B cell (primary cell): ENCODE results near the gene REN. TPM values are rescaled to one million over a fixed set of nuclear protein-coding genes. Genes with fewer than 3 reads are reported as not detected.

ENCODE experiments used
- ATAC-seq: fragments of 200-7000 bp; cut with Tn5 transposase; one replicate; pipeline ENCODE4 v1.10.0; 2021; ENCODE audit warnings: low read depth, mild to moderate bottlenecking, moderate number of reproducible peaks, moderate library complexity
- CTCF ChIA-PET: fragments of 350-600 bp; sonication (Branson Sonifier 250); formaldehyde crosslinking; loops from one replicate; lab custom pipeline; 2021; ENCODE audit warnings: antibody characterized with exemption, inconsistent platforms; lab: Charles Lee
- POLR2A ChIA-PET: fragments of 350-600 bp; sonication (Branson Sonifier 250); formaldehyde crosslinking; loops from one replicate; lab custom pipeline; 2021; ENCODE audit warnings: antibody characterized with exemption; lab: Charles Lee
- DNase-seq: peaks from one replicate; pipeline ENCODE4 v3.0.0; 2013
- H2AFZ ChIP-seq: 2 replicates; pipeline ENCODE4 v1.6.1; 2012; ENCODE audit warnings: mild to moderate bottlenecking, low read depth, low read length; ENCODE audit not compliant: insufficient read depth, poor library complexity, severe bottlenecking
- H3K27ac ChIP-seq, 2 donors: 1 replicate in 1 of 2; 2 replicates in 1 of 2; pipeline ENCODE4 v1.5.1; 2012 to 2013; ENCODE audit warnings: low read length in 2 of 2, mild to moderate bottlenecking in 2 of 2, moderate library complexity in 1 of 2
- H3K27me3 ChIP-seq, 4 experiments: fragments of 200-600 bp in 1 of 4; sonication (generic) in 1 of 4; replicated peaks in 1 of 4; 1 replicate in 2 of 4; 2 replicates in 2 of 4; pipeline versions ENCODE4 v1.6.1 to v1.7.0; 2013 to 2016; ENCODE audit warnings: low read length in 3 of 4, mild to moderate bottlenecking in 2 of 4, mixed read lengths in 1 of 4, moderate library complexity in 1 of 4; ENCODE audit not compliant: insufficient read depth in 4 of 4, control insufficient read depth in 3 of 4; ENCODE audit errors: control extremely low read depth in 1 of 4
- H3K36me3 ChIP-seq, 2 experiments: replicated peaks in 1 of 2; 1 replicate in 1 of 2; 2 replicates in 1 of 2; pipeline versions ENCODE4 v1.6.1 to v1.7.1; 2013; ENCODE audit warnings: low read length in 1 of 2; ENCODE audit not compliant: insufficient read depth in 2 of 2, control insufficient read depth in 1 of 2; ENCODE audit errors: control extremely low read depth in 1 of 2, extremely low read depth in 1 of 2
- H3K4me1 ChIP-seq, 2 donors: fragments of 200-600 bp in 1 of 2; sonication (generic) in 1 of 2; 1 replicate in 1 of 2; 2 replicates in 1 of 2; pipeline versions ENCODE4 v1.5.1 to v1.6.1; 2013 to 2017; ENCODE audit warnings: low read length in 2 of 2; ENCODE audit not compliant: control insufficient read depth in 2 of 2, insufficient read depth in 2 of 2
- H3K4me2 ChIP-seq: replicated peaks from 2 replicates; pipeline ENCODE3; 2012; ENCODE audit warnings: mild to moderate bottlenecking, low read depth, low read length; ENCODE audit not compliant: poor library complexity, severe bottlenecking
- H3K4me3 ChIP-seq, 5 experiments: fragments of 200-600 bp in 1 of 5; sonication (generic) in 1 of 5; 1 replicate in 3 of 5; 2 replicates in 2 of 5; pipeline versions ENCODE4 v1.5.1 to v1.7.0; 2011 to 2016; ENCODE audit warnings: low read length in 4 of 5, mild to moderate bottlenecking in 4 of 5, low read depth in 2 of 5, control low read depth in 1 of 5, moderate library complexity in 1 of 5; ENCODE audit not compliant: insufficient read depth in 1 of 5; ENCODE audit errors: control extremely low read depth in 1 of 5, extremely low read depth in 1 of 5
- H3K79me2 ChIP-seq: fragments of 200-600 bp; sonication (generic); one replicate; pipeline ENCODE4 v1.6.0; 2016; ENCODE audit warnings: low read length; ENCODE audit not compliant: control insufficient read depth, insufficient read depth
- H3K9ac ChIP-seq: fragments of 200-600 bp; sonication (generic); 2 replicates; pipeline ENCODE4 v1.6.1; 2017; ENCODE audit warnings: mild to moderate bottlenecking, low read length, moderate library complexity
- H3K9me3 ChIP-seq, 3 donors: one replicate each; pipeline versions ENCODE4 v1.6.1 to v1.7.1; 2013; ENCODE audit warnings: low read length in 2 of 3; ENCODE audit not compliant: control insufficient read depth in 2 of 3, insufficient read depth in 1 of 3; ENCODE audit errors: control extremely low read depth in 1 of 3
- H4K20me1 ChIP-seq: 2 replicates; pipeline ENCODE4 v1.6.0; 2012; ENCODE audit warnings: mild to moderate bottlenecking, low read length; ENCODE audit not compliant: insufficient read depth, control insufficient read depth, poor library complexity, severe bottlenecking
- H3K27ac Mint-ChIP-seq: one replicate; pipeline ENCODE4 v1.8.0; 2021; ENCODE audit warnings: mixed read lengths
- H3K27me3 Mint-ChIP-seq: one replicate; pipeline ENCODE4 v1.8.0; 2021; ENCODE audit warnings: mixed read lengths
- H3K4me1 Mint-ChIP-seq: one replicate; pipeline ENCODE4 v1.8.0; 2021; ENCODE audit warnings: mixed read lengths
- H3K4me3 Mint-ChIP-seq: one replicate; pipeline ENCODE4 v1.8.0; 2021; ENCODE audit warnings: mixed read lengths
- H3K9me3 Mint-ChIP-seq: one replicate; pipeline ENCODE4 v1.8.0; 2022; ENCODE audit warnings: mixed read lengths; ENCODE audit not compliant: insufficient read depth
- EZH2 ChIP-seq: IDR thresholded peaks from 2 replicates; pipeline ENCODE4 v1.6.1; 2012; ENCODE audit warnings: borderline replicate concordance, low read depth, mild to moderate bottlenecking, moderate library complexity, low read length; ENCODE audit not compliant: insufficient read depth, poor library complexity, severe bottlenecking
- WGBS: methylation state at CpG from one replicate; pipeline ENCODE4 v1.1.5; 2013; ENCODE audit warnings: missing lambda C conversion rate; ENCODE audit not compliant: insufficient coverage; 5-methylcytosine and 5-hydroxymethylcytosine counted together
- intact Hi-C: fragments of 100-400 bp; cut with micrococcal nuclease; formaldehyde crosslinking; loops from one replicate; pipeline ENCODE4 v1.10.0; 2022
- polyA plus RNA-seq: library from polyadenylated mRNA; depleted of rRNA; stranded (reverse); fragments of >200 nt; gene quantifications from 2 replicates; pipeline ENCODE4 v1.2.3, GENCODE V29; 2012
- total RNA-seq, 2 donors: library from RNA; stranded (reverse); fragments of 120-200 nt in 1 of 2; gene quantifications; 1 replicate in 1 of 2; 2 replicates in 1 of 2; pipeline versions ENCODE4 v1.2.3 to v1.2.4, GENCODE V29; 2013 to 2022
- TF ChIP-seq, protein P1 (sequence below): fragments of 200-600 bp; IDR thresholded peaks from one replicate; pipeline ENCODE4 v1.8.0; 2022; ENCODE audit warnings: antibody characterized with exemption, mild to moderate bottlenecking

Gene REN
- total and polyA plus RNA-seq, 2 donors (not counting 1 experiment from before 2014, with no cell fraction given): not detected

- no peaks in the 10 kb centered on the region for H3K36me3 ChIP-seq
- H3K27ac ChIP-seq: no peak overlapping the region
- no peak for ATAC-seq
- H3K4me3 Mint-ChIP-seq: no peak overlapping the region
- intact Hi-C loops: no loop called here
- H4K20me1 ChIP-seq: no peaks in the 10 kb centered on the region
- POLR2A ChIA-PET: no interaction called here
- peaks cover 18% of the 10 kb centered on the region for H3K27me3 Mint-ChIP-seq
- DNase-seq: no peak
- H3K27me3 ChIP-seq: peaks cover 0 to 15% (median 6%) of the 10 kb centered on the region in 4 experiments
- no peak overlapping the region for H3K27ac Mint-ChIP-seq
- peaks cover 11 to 13% of the 10 kb centered on the region in 2 donors for H3K4me1 ChIP-seq
- no peak overlapping the region for H3K9ac ChIP-seq
- no peak for TF ChIP-seq EZH2
- TF ChIP-seq, protein P1, sequence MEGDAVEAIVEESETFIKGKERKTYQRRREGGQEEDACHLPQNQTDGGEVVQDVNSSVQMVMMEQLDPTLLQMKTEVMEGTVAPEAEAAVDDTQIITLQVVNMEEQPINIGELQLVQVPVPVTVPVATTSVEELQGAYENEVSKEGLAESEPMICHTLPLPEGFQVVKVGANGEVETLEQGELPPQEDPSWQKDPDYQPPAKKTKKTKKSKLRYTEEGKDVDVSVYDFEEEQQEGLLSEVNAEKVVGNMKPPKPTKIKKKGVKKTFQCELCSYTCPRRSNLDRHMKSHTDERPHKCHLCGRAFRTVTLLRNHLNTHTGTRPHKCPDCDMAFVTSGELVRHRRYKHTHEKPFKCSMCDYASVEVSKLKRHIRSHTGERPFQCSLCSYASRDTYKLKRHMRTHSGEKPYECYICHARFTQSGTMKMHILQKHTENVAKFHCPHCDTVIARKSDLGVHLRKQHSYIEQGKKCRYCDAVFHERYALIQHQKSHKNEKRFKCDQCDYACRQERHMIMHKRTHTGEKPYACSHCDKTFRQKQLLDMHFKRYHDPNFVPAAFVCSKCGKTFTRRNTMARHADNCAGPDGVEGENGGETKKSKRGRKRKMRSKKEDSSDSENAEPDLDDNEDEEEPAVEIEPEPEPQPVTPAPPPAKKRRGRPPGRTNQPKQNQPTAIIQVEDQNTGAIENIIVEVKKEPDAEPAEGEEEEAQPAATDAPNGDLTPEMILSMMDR: no peak
- H3K4me2 ChIP-seq: no peak overlapping the region
- H3K4me3 ChIP-seq: no peak overlapping the region
- no peaks in the 10 kb centered on the region for H3K79me2 ChIP-seq
- no peak overlapping the region for H2AFZ ChIP-seq
- H3K9me3 ChIP-seq: peaks cover 0 to 3% (median 0%) of the 10 kb centered on the region in 3 donors
- CTCF ChIA-PET: no interaction called here
- no peaks in the 10 kb centered on the region for H3K9me3 Mint-ChIP-seq
- WGBS: 91% methylated on average over 5 of the region's 13 CpGs
- H3K4me1 Mint-ChIP-seq: peaks cover 5% of the 10 kb centered on the region
These were observed 18.4 kb downstream of the REN start for GRCh38 chr1:204147406-204148383.

- Mint-ChIP-seq H3K27ac (no peak overlapping the region), H3K27me3 (peaks cover 19% of the 10 kb centered on the region)
- CTCF ChIA-PET: no interaction called here
These were observed 19.2 kb downstream of the REN start for GRCh38 chr1:204146965-204147364.

More at GRCh38 chr1:204146965-204147364, 19.2 kb downstream of the REN start:
- Histone ChIP-seq H3K9me3 (no peaks in the 10 kb centered on the region), H4K20me1 (no peaks in the 10 kb centered on the region), H3K27ac (no peak overlapping the region), H2AFZ (no peak overlapping the region), H3K36me3 (no peaks in the 10 kb centered on the region), H3K4me2 (no peak overlapping the region), H3K79me2 (no peaks in the 10 kb centered on the region), H3K4me1 (peaks cover 5 to 7% of the 10 kb centered on the region in 2 donors), H3K4me3 (no peak overlapping the region), H3K9ac (no peak overlapping the region), H3K27me3 (peaks cover 0 to 9% (median 3%) of the 10 kb centered on the region in 4 experiments)
- ATAC-seq (no peak), DNase-seq (no peak)
- WGBS: 91% methylated on average over 7 of the region's 7 CpGs
- Mint-ChIP-seq H3K4me3 (no peak overlapping the region), H3K9me3 (no peaks in the 10 kb centered on the region), H3K4me1 (peaks cover 2% of the 10 kb centered on the region)
- POLR2A ChIA-PET: no interaction called here
- intact Hi-C loops: no loop called here
- TF ChIP-seq EZH2: no peak
- TF ChIP-seq, protein P1: no peak
